HEK293 (cell line): ENCODE data around the gene HIGD2B.

Experiments used
- CTCF ChIA-PET: fragments of 350-600 bp; formaldehyde crosslinking; extraction: SDS; loops from one replicate; lab custom pipeline; 2021; ENCODE audit warnings: antibody characterized with exemption; lab: Yijun Ruan, JAX
- POLR2A ChIA-PET: fragments of 300-600 bp; formaldehyde crosslinking; extraction: SDS; loops from one replicate; lab custom pipeline; 2020; ENCODE audit warnings: antibody characterized with exemption, inconsistent platforms; lab: Yijun Ruan, JAX
- H3K27ac ChIP-seq: fragments of 200-500 bp; sonication (Bioruptor generic); 2 replicates; pipeline ENCODE4 v1.5.1; 2014; ENCODE audit warnings: low read depth, low read length, control low read depth, inconsistent platforms; ENCODE audit errors: extremely low read depth
- H3K36me3 ChIP-seq, 2 experiments: fragments of 200-500 bp in 1 of 2; sonication (Bioruptor generic) in 1 of 2; 1 replicate in 1 of 2; 2 replicates in 1 of 2; pipeline ENCODE4 v1.5.1; 2014 to 2017; ENCODE audit warnings: inconsistent platforms in 2 of 2, low read length in 2 of 2; ENCODE audit not compliant: control insufficient read depth in 2 of 2, insufficient read depth in 1 of 2
- H3K4me1 ChIP-seq: fragments of 200-500 bp; sonication (Bioruptor generic); 2 replicates; pipeline ENCODE4 v1.5.1; 2014; ENCODE audit warnings: mild to moderate bottlenecking, low read length, inconsistent platforms; ENCODE audit not compliant: control insufficient read depth, insufficient read depth
- H3K4me3 ChIP-seq: 2 replicates; pipeline ENCODE4 v1.5.1; 2011; ENCODE audit warnings: low read depth, mild to moderate bottlenecking, control low read depth, low read length, moderate library complexity
- H3K9me3 ChIP-seq: fragments of 200-500 bp; sonication (Bioruptor generic); 2 replicates; pipeline ENCODE4 v1.5.1; 2014; ENCODE audit warnings: low read depth, low read length, inconsistent platforms; ENCODE audit not compliant: control insufficient read depth, insufficient read depth
- ZBTB1 ChIP-seq: fragments of 450-650 bp; formaldehyde crosslinking; IDR thresholded peaks from 2 replicates; pipeline ENCODE4 v1.5.1; 2016; ENCODE audit warnings: missing biosample characterization, missing genetic modification characterization
- ZBTB11 ChIP-seq: fragments of 450-650 bp; formaldehyde crosslinking; conservative IDR thresholded peaks from 2 replicates; pipeline ENCODE4 v1.5.1; 2016; ENCODE audit warnings: low read depth, missing biosample characterization, missing genetic modification characterization
- ZBTB48 ChIP-seq: fragments of 450-650 bp; formaldehyde crosslinking; IDR thresholded peaks from 2 replicates; pipeline ENCODE4 v1.5.1; 2016; ENCODE audit warnings: missing biosample characterization, missing genetic modification characterization
- ZNF148 ChIP-seq: fragments of 450-650 bp; formaldehyde crosslinking; IDR thresholded peaks from 2 replicates; pipeline ENCODE4 v1.5.0; 2017; ENCODE audit warnings: missing biosample characterization, missing genetic modification characterization, borderline replicate concordance
- ZNF214 ChIP-seq: fragments of 450-650 bp; formaldehyde crosslinking; IDR thresholded peaks from 2 replicates; pipeline ENCODE4 v1.5.1; 2017; ENCODE audit warnings: missing biosample characterization, mild to moderate bottlenecking, missing genetic modification characterization, borderline replicate concordance
- ZNF302 ChIP-seq: fragments of 450-650 bp; formaldehyde crosslinking; IDR thresholded peaks from 2 replicates; pipeline ENCODE4 v1.5.1; 2016; ENCODE audit warnings: missing biosample characterization, missing genetic modification characterization, low read depth
- ZNF37A ChIP-seq: fragments of 450-650 bp; IDR thresholded peaks from 2 replicates; pipeline ENCODE4 v1.5.1; 2018; ENCODE audit warnings: missing biosample characterization, missing genetic modification characterization
- ZNF433 ChIP-seq: fragments of 450-650 bp; formaldehyde crosslinking; IDR thresholded peaks from 2 replicates; pipeline ENCODE4 v1.5.1; 2016; ENCODE audit warnings: missing biosample characterization, missing genetic modification characterization, low read depth
- ZNF449 ChIP-seq: fragments of 450-650 bp; formaldehyde crosslinking; IDR thresholded peaks from 2 replicates; pipeline ENCODE4 v1.5.1; 2017; ENCODE audit warnings: missing biosample characterization, mild to moderate bottlenecking, missing genetic modification characterization, moderate library complexity
- ZNF529 ChIP-seq: fragments of 450-650 bp; formaldehyde crosslinking; IDR thresholded peaks from 2 replicates; pipeline ENCODE4 v1.5.1; 2017; ENCODE audit warnings: missing genetic modification characterization, missing biosample characterization; ENCODE audit not compliant: insufficient replicate concordance
- ZNF670 ChIP-seq: fragments of 450-650 bp; formaldehyde crosslinking; IDR thresholded peaks from 2 replicates; pipeline ENCODE4 v1.5.1; 2016; ENCODE audit warnings: missing biosample characterization, missing genetic modification characterization, low read depth
- ZNF76 ChIP-seq: fragments of 450-650 bp; formaldehyde crosslinking; IDR thresholded peaks from 2 replicates; pipeline ENCODE4; 2016; ENCODE audit warnings: low read depth, missing biosample characterization, missing genetic modification characterization, borderline replicate concordance
- ZNF776 ChIP-seq: fragments of 450-650 bp; formaldehyde crosslinking; IDR thresholded peaks from 2 replicates; pipeline ENCODE4 v1.5.0; 2017; ENCODE audit warnings: missing biosample characterization, missing genetic modification characterization, borderline replicate concordance
- ZNF830 ChIP-seq: fragments of 450-650 bp; IDR thresholded peaks from 2 replicates; pipeline ENCODE4 v1.5.0; 2018; ENCODE audit warnings: missing biosample characterization, missing genetic modification characterization, low read depth, mild to moderate bottlenecking, moderate library complexity

HIGD2B gene

GRCh38 chr15:72732516-72732915 is 46.5 kb upstream of the HIGD2B start:
- no peaks in the 10 kb centered on the region for H3K4me1 ChIP-seq
- no peaks in the 10 kb centered on the region for H3K9me3 ChIP-seq
- CTCF ChIA-PET = interaction anchor here (1.3 to 8.1 kb wide), 2 partner anchors 10 to 13 kb away, joined by 7 to 73 read pairs; no protein-coding TSS in a partner anchor
- no peak overlapping the region for H3K27ac ChIP-seq
- no peak overlapping the region for H3K4me3 ChIP-seq
- POLR2A ChIA-PET = no interaction called here
- TF ChIP-seq ZNF76 (tag by site-specific recombination) (no peak), ZNF529 (tag by site-specific recombination) (no peak), ZNF433 (tag by site-specific recombination) (no peak), ZNF830 (tag by site-specific recombination) (no peak), ZNF214 (tag by site-specific recombination) (no peak), ZNF776 (tag by site-specific recombination) (no peak), ZNF148 (tag by site-specific recombination) (no peak), ZNF670 (tag by site-specific recombination) (no peak), ZBTB1 (tag by site-specific recombination) (no peak), ZNF37A (tag by site-specific recombination) (no peak), ZNF449 (tag by site-specific recombination) (no peak), ZBTB11 (no peak)
- peaks cover 22 to 59% of the 10 kb centered on the region in 2 experiments for H3K36me3 ChIP-seq

- H3K4me1 ChIP-seq = no peaks in the 10 kb centered on the region
- H3K36me3 ChIP-seq = peaks cover 22 to 57% of the 10 kb centered on the region in 2 experiments
- no peak overlapping the region for H3K27ac ChIP-seq
- H3K4me3 ChIP-seq = no peak overlapping the region
- ChIA-PET POLR2A (no interaction called here), CTCF (interaction anchor here (1.3 to 8.1 kb wide), 2 partner anchors 10 to 13 kb away, joined by 7 to 73 read pairs; no protein-coding TSS in a partner anchor)
- no peaks in the 10 kb centered on the region for H3K9me3 ChIP-seq
- no peak for TF ChIP-seq ZNF302 (tag by site-specific recombination)
- no peak for TF ChIP-seq ZBTB48 (tag by site-specific recombination)
These were observed 46.1 kb upstream of the HIGD2B start for GRCh38 chr15:72732086-72732485.
